GM19463 (cell line): ENCODE results near the gene ANGEL2.
"Not testable (repeated sequence)": the region's sequence is repeated elsewhere in the genome, so short reads cannot be mapped to it uniquely, and the experiment has no call there.

ENCODE experiments used
- ATAC-seq: cut with Tn5 transposase; IDR thresholded peaks from one replicate; pipeline ENCODE4 v1.9.1; 2021; ENCODE audit warnings: mild to moderate bottlenecking, moderate library complexity; ENCODE audit not compliant: unreplicated experiment

The ANGEL2 gene

GRCh38 chr1:212976586-212976985 is 39.1 kb downstream of the ANGEL2 start:
- ATAC-seq: no peak

- ATAC-seq: no peak
These were observed 40.4 kb downstream of the ANGEL2 start for GRCh38 chr1:212975111-212975918.

GRCh38 chr1:212974711-212975110 is 41.0 kb downstream of the ANGEL2 start:
- no peak for ATAC-seq

- no peak for ATAC-seq
These were observed 41.8 kb downstream of the ANGEL2 start for GRCh38 chr1:212973899-212974298.

GRCh38 chr1:212973426-212973825 is 42.2 kb downstream of the ANGEL2 start:
- no peak for ATAC-seq

GRCh38 chr1:212971312-212971711 is 44.4 kb downstream of the ANGEL2 start:
- ATAC-seq: no peak

- ATAC-seq: no peak
These were observed 45.6 kb downstream of the ANGEL2 start for GRCh38 chr1:212970085-212970484.

GRCh38 chr1:212968368-212968863 is 47.3 kb downstream of the ANGEL2 start:
- no peak for ATAC-seq

GRCh38 chr1:212967801-212968200 is 47.9 kb downstream of the ANGEL2 start:
- ATAC-seq: peak; percentile 68

GRCh38 chr1:212966616-212967015 is 49.1 kb downstream of the ANGEL2 start:
- no peak for ATAC-seq

- not testable (repeated sequence) for ATAC-seq
These were observed 50.7 kb downstream of the ANGEL2 start for GRCh38 chr1:212964993-212965392.

GRCh38 chr1:212964102-212964501 is 51.6 kb downstream of the ANGEL2 start:
- ATAC-seq: no peak

- ATAC-seq: no peak
These were observed 53.2 kb downstream of the ANGEL2 start for GRCh38 chr1:212962509-212962908.

GRCh38 chr1:212960932-212961331 is 54.7 kb downstream of the ANGEL2 start:
- ATAC-seq: no peak

GRCh38 chr1:212959266-212960220 is 56.1 kb downstream of the ANGEL2 start:
- ATAC-seq: peak; percentile 80

GRCh38 chr1:212958175-212958574 is 57.5 kb downstream of the ANGEL2 start:
- no peak for ATAC-seq

- ATAC-seq: no peak
These were observed 58.1 kb downstream of the ANGEL2 start for GRCh38 chr1:212957546-212957945.

- ATAC-seq: no peak
These were observed 59.6 kb downstream of the ANGEL2 start for GRCh38 chr1:212955961-212956620.

GRCh38 chr1:212955098-212955497 is 60.6 kb downstream of the ANGEL2 start:
- peak; percentile 17 for ATAC-seq

- ATAC-seq: no peak
These were observed 61.2 kb downstream of the ANGEL2 start for GRCh38 chr1:212954514-212954913.

- ATAC-seq: no peak
These were observed 62.3 kb downstream of the ANGEL2 start for GRCh38 chr1:212953321-212953720.
